Measurements from ENCODE around the gene FHIT. TPM values are rescaled to one million over a fixed set of nuclear protein-coding genes. Genes with fewer than 3 reads are reported as not detected.

The FHIT gene
- total RNA-seq, 1 experiment from 2014 or later, result 9.8 TPM

DNA sequence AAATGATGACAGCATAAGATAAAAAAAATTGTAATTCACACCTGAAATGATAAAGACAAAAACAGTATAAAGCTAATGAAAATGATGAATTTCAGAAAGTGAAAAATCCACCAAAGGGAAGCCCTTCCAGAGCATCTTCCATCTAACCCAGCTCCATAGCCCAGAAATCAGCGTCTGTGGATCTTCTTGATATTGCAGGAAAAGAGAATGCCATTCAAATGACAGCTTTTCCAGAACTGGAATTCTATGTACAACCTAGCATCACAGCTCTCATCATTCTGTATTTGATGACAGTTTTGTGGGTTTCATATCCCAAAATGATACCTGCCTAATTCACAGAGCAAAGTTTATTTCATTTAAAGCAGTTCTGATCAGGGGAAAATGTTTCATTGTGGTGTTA is 267.3 kb downstream of the FHIT start:
- Histone ChIP-seq H3K27ac (no peak overlapping the region), H3F3A (ENCODE audit: insufficient read depth, low read depth) (no peaks in the 10 kb centered on the region), H3K4me1 (replicated peaks; ENCODE audit: insufficient read depth) (no peaks in the 10 kb centered on the region), H3K4me2 (no peak overlapping the region), H4K20me1 (ENCODE audit: insufficient read depth) (no peaks in the 10 kb centered on the region), H3K79me2 (ENCODE audit: low read depth) (no peaks in the 10 kb centered on the region), H2AFZ (no peak overlapping the region), H3K4me3 (no peak overlapping the region), H3K36me3 (ENCODE audit: low read depth) (no peaks in the 10 kb centered on the region), H3K27me3 (ENCODE audit: insufficient read depth, low read depth) (no peaks in the 10 kb centered on the region), H3K9me2 (ENCODE audit: insufficient read depth) (no peaks in the 10 kb centered on the region), H3K9me3 (ENCODE audit: insufficient read depth, low read depth) (no peaks in the 10 kb centered on the region; the same call in 1 of the 2 replicates)
- CTCF ChIA-PET, result no interaction called here
- BruUV-seq (replicated peaks), result no TSS peak
- TF ChIP-seq, protein P1, sequence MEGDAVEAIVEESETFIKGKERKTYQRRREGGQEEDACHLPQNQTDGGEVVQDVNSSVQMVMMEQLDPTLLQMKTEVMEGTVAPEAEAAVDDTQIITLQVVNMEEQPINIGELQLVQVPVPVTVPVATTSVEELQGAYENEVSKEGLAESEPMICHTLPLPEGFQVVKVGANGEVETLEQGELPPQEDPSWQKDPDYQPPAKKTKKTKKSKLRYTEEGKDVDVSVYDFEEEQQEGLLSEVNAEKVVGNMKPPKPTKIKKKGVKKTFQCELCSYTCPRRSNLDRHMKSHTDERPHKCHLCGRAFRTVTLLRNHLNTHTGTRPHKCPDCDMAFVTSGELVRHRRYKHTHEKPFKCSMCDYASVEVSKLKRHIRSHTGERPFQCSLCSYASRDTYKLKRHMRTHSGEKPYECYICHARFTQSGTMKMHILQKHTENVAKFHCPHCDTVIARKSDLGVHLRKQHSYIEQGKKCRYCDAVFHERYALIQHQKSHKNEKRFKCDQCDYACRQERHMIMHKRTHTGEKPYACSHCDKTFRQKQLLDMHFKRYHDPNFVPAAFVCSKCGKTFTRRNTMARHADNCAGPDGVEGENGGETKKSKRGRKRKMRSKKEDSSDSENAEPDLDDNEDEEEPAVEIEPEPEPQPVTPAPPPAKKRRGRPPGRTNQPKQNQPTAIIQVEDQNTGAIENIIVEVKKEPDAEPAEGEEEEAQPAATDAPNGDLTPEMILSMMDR (conservative IDR thresholded peaks at IDR 0.05), result no peak
- intact Hi-C loops (cut with micrococcal nuclease; ENCODE audit: unreplicated experiment), result no loop called here
- no peak for DNase-seq
- POLR2A ChIA-PET (ENCODE audit: unreplicated experiment), result no interaction called here

DNA sequence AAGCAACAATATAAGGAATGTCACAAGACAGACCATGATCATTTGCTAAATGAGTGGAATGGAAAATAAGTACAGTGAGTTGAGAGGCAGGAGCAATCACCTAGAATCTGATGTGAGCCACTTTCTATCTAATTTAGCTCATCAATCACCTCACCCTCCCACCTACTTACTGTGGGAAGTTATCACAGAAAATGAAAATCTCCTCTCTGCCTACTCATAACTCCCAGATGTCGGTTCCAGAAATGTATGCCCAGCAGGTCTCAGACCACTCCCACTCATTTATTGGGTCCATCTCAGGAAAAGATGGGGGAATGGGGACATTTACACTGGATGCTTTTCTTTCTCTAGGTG is 270.9 kb downstream of the FHIT start:
- no peaks in the 10 kb centered on the region for H4K20me1 ChIP-seq (ENCODE audit: insufficient read depth)
- no peaks in the 10 kb centered on the region for H3K9me2 ChIP-seq (ENCODE audit: insufficient read depth)
- CTCF ChIA-PET, result interaction anchor here (0.5 kb wide), 1 partner anchor 108 kb away, joined by 3 read pairs; no protein-coding TSS in a partner anchor
- intact Hi-C loops (cut with micrococcal nuclease; ENCODE audit: unreplicated experiment), result no loop called here
- no peak overlapping the region for H2AFZ ChIP-seq
- no peaks in the 10 kb centered on the region for H3K79me2 ChIP-seq (ENCODE audit: low read depth)
- H3F3A ChIP-seq (ENCODE audit: insufficient read depth, low read depth), result no peaks in the 10 kb centered on the region
- TF ChIP-seq, protein P1 (conservative IDR thresholded peaks at IDR 0.05), result no peak
- TF ChIP-seq EZH2 (IDR thresholded peaks at IDR 0.05; ENCODE audit: low read depth), result no peak
- no peak for DNase-seq
- no peak overlapping the region for H3K4me3 ChIP-seq
- H3K4me1 ChIP-seq (replicated peaks; ENCODE audit: insufficient read depth), result no peaks in the 10 kb centered on the region
- no peak overlapping the region for H3K27ac ChIP-seq
- no peak overlapping the region for H3K4me2 ChIP-seq
- H3K36me3 ChIP-seq (ENCODE audit: low read depth), result no peaks in the 10 kb centered on the region
- no TSS peak for BruUV-seq (replicated peaks)
- no peaks in the 10 kb centered on the region; the same call in 1 of the 2 replicates for H3K9me3 ChIP-seq (ENCODE audit: insufficient read depth, low read depth)
- POLR2A ChIA-PET (ENCODE audit: unreplicated experiment), result interaction anchor here (0.6 kb wide), 1 partner anchor 507 kb away, joined by 3 read pairs; no protein-coding TSS in a partner anchor
- no peaks in the 10 kb centered on the region for H3K27me3 ChIP-seq (ENCODE audit: insufficient read depth, low read depth)

DNA sequence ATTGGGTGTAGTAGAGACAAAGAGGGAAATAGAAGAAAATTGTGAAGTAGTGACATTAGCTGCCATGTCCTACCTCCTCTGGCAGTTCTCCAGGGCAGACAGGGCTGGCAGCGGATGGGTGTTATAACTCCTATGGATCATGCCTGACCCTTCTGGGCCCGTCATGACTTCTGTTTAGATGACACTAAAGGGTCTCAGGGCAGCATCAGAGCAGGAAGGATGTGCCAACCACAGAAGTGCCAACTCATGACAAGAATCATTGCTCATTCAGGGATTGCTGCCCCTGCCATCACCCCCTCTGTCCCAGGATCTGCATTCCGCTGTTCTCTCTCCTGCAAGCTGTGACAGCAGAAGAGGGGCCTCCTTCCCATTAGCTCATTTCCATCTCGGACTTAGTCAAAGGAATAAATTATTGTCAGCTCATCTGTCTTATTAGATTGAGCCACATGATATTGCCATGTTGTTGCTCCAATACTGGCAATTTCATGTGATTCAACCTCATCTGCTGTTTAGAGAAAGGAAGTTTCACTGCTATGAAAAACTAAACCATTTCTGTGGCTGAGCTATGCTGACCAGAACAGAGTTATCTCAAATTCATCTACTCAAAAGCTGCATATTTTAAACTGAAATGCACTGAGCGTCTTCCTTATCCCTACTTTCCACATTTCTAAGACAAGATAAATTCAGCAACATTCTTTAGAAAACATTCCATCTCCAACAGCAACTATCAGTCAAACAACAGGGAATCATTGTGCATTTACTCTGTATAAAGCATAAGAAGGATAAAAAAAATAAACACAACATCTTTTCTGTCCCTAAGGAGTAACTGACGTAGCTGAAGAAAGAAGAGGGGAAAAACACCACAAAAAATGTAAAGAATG is 271.6 kb downstream of the FHIT start:
- H3K4me3 ChIP-seq, result no peak overlapping the region
- H3K9me3 ChIP-seq (ENCODE audit: insufficient read depth, low read depth), result no peaks in the 10 kb centered on the region; the same call in 1 of the 2 replicates
- POLR2A ChIA-PET (ENCODE audit: unreplicated experiment), result interaction anchor here (0.6 kb wide), 1 partner anchor 507 kb away, joined by 3 read pairs; no protein-coding TSS in a partner anchor
- no peak overlapping the region for H2AFZ ChIP-seq
- no peak overlapping the region for H3K27ac ChIP-seq
- no peaks in the 10 kb centered on the region for H4K20me1 ChIP-seq (ENCODE audit: insufficient read depth)
- H3K27me3 ChIP-seq (ENCODE audit: insufficient read depth, low read depth), result no peaks in the 10 kb centered on the region
- H3K4me2 ChIP-seq, result no peak overlapping the region
- no peaks in the 10 kb centered on the region for H3K9me2 ChIP-seq (ENCODE audit: insufficient read depth)
- TF ChIP-seq, protein P1 (conservative IDR thresholded peaks at IDR 0.05), result no peak
- intact Hi-C loops (cut with micrococcal nuclease; ENCODE audit: unreplicated experiment), result no loop called here
- DNase-seq, result no peak
- H3K4me1 ChIP-seq (replicated peaks; ENCODE audit: insufficient read depth), result no peaks in the 10 kb centered on the region
- CTCF ChIA-PET, result no interaction called here
- H3F3A ChIP-seq (ENCODE audit: insufficient read depth, low read depth), result no peaks in the 10 kb centered on the region
- no TSS peak for BruUV-seq (replicated peaks)
- no peaks in the 10 kb centered on the region for H3K36me3 ChIP-seq (ENCODE audit: low read depth)
- no peaks in the 10 kb centered on the region for H3K79me2 ChIP-seq (ENCODE audit: low read depth)

All from PC-9 (cell line).